Neural cell (in vitro differentiated cells): Measurements from ENCODE around the gene ZNF638.

ENCODE experiments used
- EZH2 ChIP-seq: fragments of 200-600, 300-800 bp; shearing (Covaris generic), sonication (generic); IDR thresholded peaks from 2 replicates; pipeline ENCODE4 v1.6.1; 2014; ENCODE audit warnings: antibody characterized with exemption, low read length, borderline replicate concordance, mild to moderate bottlenecking; ENCODE audit not compliant: insufficient read depth, poor library complexity, severe bottlenecking
- MXI1 ChIP-seq: fragments of 450-650 bp; conservative IDR thresholded peaks from 2 replicates; pipeline ENCODE4 v1.6.1; 2014; ENCODE audit warnings: antibody characterized with exemption, mild to moderate bottlenecking; ENCODE audit not compliant: poor library complexity, severe bottlenecking
- POLR2AphosphoS5 ChIP-seq: IDR thresholded peaks from 2 replicates; pipeline ENCODE4 v1.6.1; 2012
- RAD21 ChIP-seq: fragments of 450-650 bp; conservative IDR thresholded peaks from 2 replicates; pipeline ENCODE4 v1.6.1; 2014; ENCODE audit warnings: antibody characterized with exemption, mild to moderate bottlenecking, moderate library complexity
- SMC3 ChIP-seq: fragments of 450-650 bp; conservative IDR thresholded peaks from 2 replicates; pipeline ENCODE4 v1.6.1; 2014; ENCODE audit warnings: antibody characterized with exemption, mild to moderate bottlenecking, moderate library complexity; ENCODE audit not compliant: poor library complexity
- TAF1 ChIP-seq: IDR thresholded peaks from 2 replicates; pipeline ENCODE4 v1.6.1; 2012; ENCODE audit warnings: low read depth
- TF ChIP-seq, protein P1 (sequence below): fragments of 450-650 bp; IDR thresholded peaks from 2 replicates; pipeline ENCODE4 v1.5.1; 2014; ENCODE audit warnings: antibody characterized with exemption, mild to moderate bottlenecking, moderate library complexity; ENCODE audit not compliant: poor library complexity, severe bottlenecking

DNA sequence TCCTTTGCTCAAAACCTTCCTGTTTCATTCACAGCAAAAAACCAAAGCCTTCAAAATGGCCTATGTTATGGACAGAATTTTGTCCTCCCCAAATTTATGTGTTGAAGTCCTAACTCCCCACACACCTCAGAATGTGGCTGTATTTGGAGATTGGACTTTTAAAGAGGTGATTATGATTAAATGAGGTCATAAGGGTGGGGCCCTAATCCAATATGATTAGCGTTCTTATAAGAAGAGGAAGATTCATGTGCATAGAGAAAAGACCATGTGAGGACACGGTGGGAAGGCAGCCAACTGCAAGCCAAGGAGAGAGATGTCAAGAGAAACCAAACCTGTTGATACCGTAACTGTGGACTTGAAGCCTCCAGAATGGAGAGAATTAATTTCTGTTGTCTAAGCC is 4.6 kb upstream of the ZNF638 start:
- TF ChIP-seq, protein P1, sequence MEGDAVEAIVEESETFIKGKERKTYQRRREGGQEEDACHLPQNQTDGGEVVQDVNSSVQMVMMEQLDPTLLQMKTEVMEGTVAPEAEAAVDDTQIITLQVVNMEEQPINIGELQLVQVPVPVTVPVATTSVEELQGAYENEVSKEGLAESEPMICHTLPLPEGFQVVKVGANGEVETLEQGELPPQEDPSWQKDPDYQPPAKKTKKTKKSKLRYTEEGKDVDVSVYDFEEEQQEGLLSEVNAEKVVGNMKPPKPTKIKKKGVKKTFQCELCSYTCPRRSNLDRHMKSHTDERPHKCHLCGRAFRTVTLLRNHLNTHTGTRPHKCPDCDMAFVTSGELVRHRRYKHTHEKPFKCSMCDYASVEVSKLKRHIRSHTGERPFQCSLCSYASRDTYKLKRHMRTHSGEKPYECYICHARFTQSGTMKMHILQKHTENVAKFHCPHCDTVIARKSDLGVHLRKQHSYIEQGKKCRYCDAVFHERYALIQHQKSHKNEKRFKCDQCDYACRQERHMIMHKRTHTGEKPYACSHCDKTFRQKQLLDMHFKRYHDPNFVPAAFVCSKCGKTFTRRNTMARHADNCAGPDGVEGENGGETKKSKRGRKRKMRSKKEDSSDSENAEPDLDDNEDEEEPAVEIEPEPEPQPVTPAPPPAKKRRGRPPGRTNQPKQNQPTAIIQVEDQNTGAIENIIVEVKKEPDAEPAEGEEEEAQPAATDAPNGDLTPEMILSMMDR = no peak
- TF ChIP-seq TAF1 = no peak
- TF ChIP-seq POLR2AphosphoS5 = no peak
- TF ChIP-seq EZH2 = no peak
- TF ChIP-seq MXI1 = no peak
- no peak for TF ChIP-seq RAD21
- TF ChIP-seq SMC3 = no peak
